Epithelial cell of esophagus (primary cell): ENCODE measurements around the gene TP63.

Source experiments
- DNase-seq: peaks from one replicate; pipeline ENCODE4 v3.0.0; 2010; ENCODE audit warnings: low read depth
- H3K4me3 ChIP-seq: 2 replicates; pipeline ENCODE4 v1.5.1; 2011; ENCODE audit warnings: mild to moderate bottlenecking, low read length, control low read depth
- CTCF ChIP-seq: IDR thresholded peaks from 2 replicates; pipeline ENCODE4 v1.5.1; 2011; ENCODE audit warnings: low read depth, mild to moderate bottlenecking, low read length, control low read depth, inconsistent platforms; ENCODE audit not compliant: insufficient read depth; ENCODE audit errors: missing control alignments

The TP63 gene

GRCh38 chr3:189937302-189938127 is 306.3 kb downstream of the TP63 start:
- DNase-seq, result peak; percentile 100
- no peak for TF ChIP-seq CTCF
- H3K4me3 ChIP-seq, result no peak overlapping the region

- no peak for TF ChIP-seq CTCF
- no peak overlapping the region for H3K4me3 ChIP-seq
- no peak for DNase-seq
Observed at GRCh38 chr3:189941125-189941524, 309.9 kb downstream of the TP63 start.

DNA sequence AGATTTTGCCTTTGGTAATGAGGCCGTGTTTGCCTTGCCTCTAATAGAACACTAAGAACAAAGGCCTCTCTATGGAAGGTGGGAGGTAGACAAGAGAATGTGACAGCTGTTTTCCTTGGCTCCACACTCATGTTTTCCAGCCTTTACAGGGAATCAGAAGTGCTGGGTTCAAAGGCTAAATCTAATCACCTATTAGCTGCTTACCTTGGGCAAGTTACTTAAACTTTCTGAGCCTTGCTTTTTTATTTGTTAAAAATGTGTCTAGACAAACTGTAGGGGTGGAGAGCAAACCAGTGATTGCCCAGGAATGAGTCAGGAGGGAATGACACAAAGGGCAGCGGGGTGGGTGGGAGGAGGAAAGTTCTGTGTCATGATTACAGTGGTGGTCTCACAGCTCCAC is 310.5 kb downstream of the TP63 start:
- peak; percentile 85 for DNase-seq
- TF ChIP-seq CTCF, result no peak
- H3K4me3 ChIP-seq, result no peak overlapping the region

- no peak overlapping the region for H3K4me3 ChIP-seq
- DNase-seq, result no peak
- TF ChIP-seq CTCF, result no peak
Observed at GRCh38 chr3:189942948-189943347, 311.8 kb downstream of the TP63 start.

DNA sequence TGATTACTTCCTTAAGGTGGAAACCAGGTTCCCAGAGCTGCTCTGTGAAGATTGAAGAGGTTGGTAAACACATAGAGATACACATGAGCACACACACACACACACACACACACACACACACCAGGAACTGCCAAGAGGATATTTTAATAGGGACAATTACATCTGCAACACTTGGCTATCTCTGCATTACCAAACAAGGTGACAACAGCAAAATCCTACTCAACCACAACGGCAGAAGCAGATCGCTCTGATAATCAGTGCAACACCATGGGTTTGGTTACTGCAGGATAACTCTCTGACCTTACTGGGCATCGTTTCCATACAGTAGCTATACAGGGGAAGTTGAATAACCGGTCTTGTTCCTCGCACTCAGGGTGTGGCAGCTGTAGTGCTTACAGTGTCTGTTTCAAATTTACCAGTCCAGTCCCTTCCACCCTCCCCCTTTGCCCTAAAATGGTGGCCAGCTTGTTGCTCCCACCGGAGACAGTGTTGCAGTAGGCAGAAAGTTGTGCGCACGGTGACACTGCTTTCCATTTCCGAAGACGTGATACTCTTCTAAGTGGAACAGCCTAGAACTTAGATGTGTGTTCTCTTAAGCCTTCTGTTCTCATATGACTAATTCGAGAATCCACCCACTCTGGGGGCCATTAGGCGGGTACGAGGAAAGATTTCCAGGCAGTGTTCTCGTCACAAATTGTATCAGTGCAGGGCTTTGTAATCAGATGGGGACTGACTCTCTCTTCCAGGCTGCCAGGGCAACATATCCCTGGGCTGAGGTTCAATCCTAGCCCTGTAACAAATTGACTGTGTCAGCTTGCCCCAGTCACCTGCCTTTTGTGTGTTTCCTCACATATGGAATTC is 313.3 kb downstream of the TP63 start:
- DNase-seq, result peak; percentile 93
- no peak overlapping the region for H3K4me3 ChIP-seq
- TF ChIP-seq CTCF, result no peak

- TF ChIP-seq CTCF, result no peak
- DNase-seq, result no peak
- no peak overlapping the region for H3K4me3 ChIP-seq
Observed at GRCh38 chr3:189945935-189946709, 314.9 kb downstream of the TP63 start.
